ENCODE results near the gene INPP5A. TPM values are rescaled to one million over a fixed set of nuclear protein-coding genes. Genes with fewer than 3 reads are reported as not detected.
"Not testable (repeated sequence)": the region's sequence is repeated elsewhere in the genome, so short reads cannot be mapped to it uniquely, and the experiment has no call there.

The INPP5A gene
- polyA plus RNA-seq, 3 donors = 31.5 to 35.4 (median 33.1) TPM

DNA sequence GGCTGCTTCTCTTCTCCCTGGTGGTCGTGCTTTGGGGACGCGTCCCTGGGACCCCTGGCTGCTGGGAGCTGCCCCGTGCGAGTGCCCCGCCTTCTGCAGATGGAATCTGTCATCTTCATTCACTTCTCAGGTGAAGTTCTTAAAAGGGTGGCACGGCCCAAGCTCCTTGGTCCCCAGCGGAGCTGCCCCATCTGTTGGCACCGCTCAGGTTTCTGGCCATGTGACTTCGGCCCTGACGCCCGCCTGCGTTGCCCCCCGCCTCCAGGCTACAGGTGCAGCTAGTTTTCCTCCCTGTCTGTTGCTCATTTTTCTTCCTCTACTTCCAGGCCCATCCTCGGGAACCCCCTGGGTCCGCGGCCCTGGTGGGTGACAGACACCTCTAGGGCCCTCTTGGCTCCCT is 255.2 kb downstream of the INPP5A start:
- DNase-seq = no peak

DNA sequence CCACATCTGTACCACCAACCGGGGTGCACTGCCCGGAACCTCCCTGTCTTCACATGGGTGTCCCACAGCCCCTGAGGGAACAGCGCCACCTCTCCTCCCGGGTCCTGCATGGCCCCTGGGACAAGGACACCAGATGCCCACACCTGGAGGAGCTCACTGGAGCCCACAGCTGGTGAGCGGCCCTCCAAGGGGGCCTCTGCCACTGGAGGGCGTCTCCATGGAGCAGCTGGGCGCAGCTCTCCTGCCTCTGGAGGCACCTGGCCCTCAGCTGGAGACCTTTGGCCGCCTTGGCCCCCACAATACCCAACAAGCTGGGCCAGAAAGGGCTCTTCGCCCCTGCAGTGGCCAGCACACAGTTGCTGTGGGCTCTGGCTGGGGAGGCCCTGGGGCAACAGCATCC is 255.6 kb downstream of the INPP5A start:
- DNase-seq = no peak

DNA sequence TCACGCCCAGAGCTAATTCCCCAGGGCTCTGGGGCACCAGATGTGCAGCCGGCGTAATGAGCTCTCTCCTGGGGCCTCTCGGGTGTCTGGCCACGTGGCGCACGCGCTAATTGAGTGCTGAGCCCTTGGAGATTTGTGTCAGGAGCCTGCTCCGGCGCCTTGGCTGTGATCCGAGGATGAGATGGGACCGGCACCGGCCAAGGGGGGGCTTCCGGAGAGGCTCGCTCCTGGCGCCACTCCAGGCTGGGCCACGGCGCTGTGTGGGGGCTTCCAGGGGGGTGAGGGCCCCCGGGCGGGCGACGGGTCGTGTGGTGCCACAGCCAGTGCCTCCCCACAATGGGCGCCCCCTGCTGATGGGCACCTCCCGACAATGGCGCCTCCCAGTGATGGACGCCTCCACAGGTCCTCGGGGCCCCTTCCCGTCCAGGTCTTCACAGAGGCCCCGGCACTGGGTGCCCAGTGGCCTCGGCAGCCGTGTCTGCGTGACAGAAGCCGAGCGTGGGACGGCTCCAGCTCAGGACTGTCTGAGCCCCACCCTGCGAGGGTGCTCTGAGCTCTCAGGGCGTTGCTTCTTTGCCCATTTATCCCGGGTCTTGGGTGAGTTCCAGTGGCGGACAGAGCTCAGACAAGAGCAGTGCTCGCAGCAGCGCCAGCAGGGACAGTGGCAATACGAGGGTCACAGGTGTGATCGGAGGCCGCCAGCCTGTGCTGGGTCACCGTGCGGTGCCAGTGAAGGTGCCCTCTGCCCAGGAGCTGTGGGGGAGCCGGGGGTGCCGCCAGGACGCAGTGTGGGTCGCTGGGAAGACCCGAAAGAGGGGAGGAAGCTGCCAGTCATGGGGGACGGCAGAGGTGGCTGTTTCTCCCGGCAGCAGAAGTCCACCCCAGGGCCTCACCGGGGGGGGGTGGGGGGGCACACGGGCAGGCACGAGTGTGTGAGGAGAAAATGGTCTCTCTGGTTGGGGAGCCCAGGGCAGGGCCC is 256.6 kb downstream of the INPP5A start:
- no peak for DNase-seq

DNA sequence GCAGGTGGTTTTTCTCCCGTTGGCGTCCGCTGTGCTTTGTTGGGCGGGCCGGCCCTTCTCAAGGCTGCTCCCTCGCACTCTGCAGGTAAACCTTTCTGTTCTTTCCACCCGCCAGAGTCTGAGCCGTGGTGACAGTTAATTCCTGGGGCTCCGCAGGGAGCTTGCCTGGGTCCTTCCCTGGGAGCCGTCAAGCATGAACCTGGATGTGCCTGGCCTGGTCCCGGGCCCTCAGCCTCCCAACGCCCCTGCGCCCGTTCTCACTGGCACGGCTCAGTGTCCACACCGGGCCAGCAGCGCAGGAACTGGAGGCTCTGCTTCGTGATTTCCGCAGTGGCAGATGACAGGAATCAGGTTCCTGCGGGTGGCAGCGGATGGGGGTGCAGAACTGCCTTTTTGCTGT is 259.3 kb downstream of the INPP5A start:
- DNase-seq = no peak

DNA sequence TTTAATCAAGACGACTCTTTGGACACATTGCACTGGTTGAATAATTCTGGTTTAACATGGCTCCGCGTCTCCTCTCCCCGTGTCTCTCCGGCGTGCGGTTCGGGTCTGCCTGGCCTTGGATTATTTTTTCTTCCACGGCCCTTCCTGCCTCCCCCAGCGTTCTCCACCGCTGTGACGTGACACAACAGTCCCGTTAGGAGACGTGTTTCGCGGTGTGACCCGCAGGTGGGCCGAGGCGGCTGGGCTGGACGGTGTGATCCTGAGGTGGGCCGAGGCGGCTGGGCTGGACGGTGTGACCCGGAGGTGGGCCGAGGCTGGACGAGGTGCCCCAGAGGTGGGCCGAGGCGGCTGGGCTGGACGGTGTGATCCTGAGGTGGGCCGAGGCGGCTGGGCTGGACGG is 260.4 kb downstream of the INPP5A start:
- not testable (repeated sequence) for DNase-seq

DNA sequence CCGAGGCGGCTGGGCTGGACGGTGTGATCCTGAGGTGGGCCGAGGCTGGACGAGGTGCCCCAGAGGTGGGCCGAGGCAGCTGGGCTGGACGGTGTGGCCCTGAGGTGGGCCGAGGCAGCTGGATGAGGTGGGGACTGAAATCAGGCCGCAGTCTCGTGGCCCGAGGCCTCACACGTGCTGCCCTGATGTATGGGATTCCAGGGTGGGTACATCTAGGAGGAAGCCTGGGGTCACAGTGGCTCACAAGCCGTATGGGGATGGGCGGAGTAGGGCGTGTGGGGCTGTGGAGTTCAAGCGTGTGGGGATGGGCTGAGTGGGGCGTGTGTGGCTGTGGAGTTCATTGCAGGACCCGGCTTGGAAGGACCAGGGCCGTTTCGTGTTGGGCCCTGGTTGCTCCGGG is 260.8 kb downstream of the INPP5A start:
- DNase-seq = no peak

DNA sequence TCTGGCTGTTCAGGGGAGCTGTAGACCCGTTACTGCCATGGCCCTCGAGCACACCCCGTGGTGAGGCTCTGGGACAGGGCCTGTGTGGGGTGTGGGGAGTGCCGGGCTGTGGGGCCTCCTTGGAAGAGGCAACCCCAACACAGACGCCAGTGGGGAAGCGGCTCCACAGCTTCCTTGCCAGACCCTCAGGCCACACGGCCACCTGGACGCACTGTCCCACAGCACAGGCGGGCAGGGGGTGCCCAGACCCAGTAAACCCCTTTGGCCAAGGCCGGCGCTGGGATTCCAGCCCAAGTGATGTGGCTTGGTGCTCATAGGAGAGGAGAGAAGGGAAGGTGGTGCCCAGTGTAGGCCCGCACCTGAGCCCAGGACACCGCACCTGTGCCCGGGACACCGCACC is 261.3 kb downstream of the INPP5A start:
- no peak for DNase-seq

DNA sequence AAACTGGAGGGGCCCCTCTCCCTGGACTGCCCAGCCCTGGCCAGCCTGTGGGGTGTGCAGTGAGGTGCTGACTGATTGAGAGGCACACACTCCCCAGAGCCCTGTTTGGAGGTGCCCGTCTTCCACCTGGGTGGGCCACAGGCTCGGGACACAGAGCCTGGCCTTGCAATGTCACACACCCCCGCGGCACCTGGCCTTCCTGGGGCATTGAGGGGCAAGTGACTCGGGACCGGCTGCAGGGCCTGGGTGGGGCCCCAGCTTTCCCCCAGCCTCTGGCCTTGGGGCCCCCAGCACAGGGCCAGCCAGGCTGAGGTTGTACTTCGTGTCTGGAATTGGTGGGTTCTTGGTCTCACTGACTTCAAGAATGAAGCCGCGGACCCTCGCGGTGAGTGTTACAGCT is 262.3 kb downstream of the INPP5A start:
- DNase-seq = no peak

DNA sequence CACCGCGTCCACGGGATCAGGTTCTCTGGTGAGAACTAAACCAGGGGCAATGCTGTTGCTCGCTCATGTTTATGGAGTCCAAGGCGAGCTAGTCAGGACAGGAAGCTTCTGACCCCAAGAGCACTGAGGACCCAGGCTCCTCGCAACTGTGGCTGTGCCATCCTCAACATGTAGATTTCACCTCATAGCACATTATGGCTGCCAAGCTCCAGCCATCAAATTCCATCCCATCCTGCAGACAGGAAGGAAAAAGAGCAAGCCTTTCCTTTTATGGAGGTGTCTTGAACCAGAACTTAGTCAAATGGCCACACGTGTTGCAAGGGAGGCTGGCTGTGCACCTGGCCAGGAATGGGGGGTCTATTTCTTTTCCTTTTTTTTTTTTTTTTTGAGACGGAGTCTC is 264.5 kb downstream of the INPP5A start:
- no peak for DNase-seq

DNA sequence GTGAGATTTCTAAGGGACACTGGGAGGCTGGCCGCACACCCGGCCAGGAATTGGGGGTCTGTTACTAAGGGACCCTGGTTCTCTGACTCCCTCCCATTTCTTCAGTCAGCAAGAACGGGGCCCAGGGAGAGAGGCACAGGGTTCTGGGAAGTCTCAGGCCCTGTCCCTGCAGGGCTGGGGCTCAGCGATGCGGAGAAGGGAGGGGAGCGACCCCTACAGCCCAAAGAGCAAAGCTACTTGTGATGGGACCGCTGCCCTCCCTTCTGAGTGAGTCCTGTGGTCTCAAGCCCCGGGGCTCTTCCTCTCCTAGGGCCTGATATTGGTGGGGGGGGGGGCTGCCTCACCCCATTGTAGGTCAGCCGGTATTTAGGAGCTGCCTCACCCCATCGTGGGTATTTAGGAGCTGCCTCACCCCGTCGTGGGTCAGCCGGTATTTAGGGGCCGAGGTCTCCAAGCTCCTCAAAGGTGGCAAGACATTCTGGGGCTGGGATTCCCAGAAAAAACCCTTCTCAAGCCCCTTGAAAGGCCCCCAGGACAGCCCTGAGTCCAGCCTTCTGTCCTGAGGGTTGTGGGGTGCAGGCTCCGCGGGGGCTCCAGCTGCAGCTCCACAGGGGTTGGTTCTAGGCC is 265.2 kb downstream of the INPP5A start:
- no peak for DNase-seq

DNA sequence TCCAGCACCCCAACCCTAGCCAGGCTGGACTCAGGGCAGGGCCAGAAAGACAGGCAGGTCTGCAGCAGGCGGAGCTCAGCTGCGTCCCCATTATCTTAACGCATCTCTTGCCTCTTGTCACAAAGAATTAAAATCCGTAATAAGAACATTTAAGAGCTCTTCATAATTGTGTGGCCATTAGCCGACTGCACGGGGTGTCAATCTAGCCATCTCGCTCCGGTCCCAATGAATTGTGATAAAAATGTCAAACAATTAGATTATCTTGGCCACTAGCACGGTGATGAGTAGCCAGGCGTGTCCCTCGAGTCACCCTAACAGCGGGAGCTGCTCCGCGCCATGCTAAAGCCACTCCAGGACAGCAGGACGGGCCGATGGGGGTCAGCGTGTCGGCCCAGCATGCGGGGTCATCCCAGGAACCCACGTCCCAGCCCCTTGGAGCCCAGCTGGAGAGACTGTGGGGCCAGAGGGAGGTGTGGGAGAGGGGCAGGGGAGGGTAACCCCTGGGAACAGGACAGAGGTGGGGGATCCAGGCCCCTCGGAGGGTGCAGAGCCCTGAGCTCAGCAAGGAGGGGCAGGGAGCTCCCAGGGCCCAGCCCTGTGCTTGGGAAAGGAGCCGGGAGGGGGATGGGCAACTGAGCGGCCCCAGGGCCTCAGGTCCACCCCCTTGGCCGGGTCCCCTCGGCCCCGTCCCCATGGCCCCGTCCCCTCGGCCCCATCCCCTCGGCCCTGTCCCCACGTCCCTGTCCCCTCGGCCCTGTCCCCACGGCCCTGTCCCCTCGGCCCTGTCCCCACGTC is 266.0 kb downstream of the INPP5A start:
- no peak for DNase-seq

DNA sequence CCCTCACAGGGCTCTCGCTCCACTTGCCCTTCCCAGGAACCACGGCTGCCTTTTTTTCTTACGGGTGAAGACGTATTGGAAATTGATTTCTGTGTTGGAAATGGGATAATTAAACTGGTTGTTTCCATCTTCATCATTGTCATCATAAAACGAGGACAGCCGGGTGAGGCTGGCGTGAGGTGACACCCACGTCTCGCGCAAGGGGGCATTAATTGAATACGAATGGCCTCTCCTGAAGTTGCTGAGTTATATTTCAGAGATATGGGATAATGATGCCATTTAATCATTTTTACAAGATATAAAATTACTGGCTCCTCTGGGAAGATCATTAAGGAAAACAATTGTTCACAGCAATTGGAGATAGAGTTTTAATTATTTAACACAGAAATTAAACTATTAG is 266.7 kb downstream of the INPP5A start:
- no peak for DNase-seq

DNA sequence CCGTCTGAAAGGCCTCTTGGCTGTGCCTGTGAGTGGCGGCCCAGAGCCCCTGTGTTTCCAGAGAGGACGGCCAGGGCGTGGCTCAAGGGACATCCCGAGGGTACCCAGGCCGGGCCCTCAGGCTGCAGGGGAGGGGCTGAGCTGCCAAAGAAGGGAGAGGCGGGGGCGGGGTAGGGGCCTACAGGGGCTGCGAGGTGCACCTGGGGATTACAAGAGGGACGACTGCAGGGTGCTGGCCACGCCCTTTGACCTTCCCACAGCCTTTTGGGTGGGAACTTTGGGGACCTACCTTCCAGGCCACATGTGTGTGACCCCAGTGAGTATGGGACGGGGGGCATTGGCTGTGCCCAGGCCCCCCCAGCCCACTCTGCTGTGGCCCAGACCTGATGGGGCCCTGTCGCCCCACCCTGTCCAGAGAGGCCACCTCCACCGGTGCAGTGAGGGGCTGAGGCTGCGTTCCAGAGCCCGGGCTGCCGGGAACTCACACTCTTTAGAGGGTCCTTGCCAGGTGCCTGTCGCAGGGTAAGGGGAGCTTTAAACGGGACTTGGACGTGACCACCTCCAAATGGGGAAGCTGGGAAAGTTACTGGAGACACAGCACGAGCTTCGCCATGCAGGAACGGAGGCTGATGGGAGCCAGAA is 267.3 kb downstream of the INPP5A start:
- no peak for DNase-seq

DNA sequence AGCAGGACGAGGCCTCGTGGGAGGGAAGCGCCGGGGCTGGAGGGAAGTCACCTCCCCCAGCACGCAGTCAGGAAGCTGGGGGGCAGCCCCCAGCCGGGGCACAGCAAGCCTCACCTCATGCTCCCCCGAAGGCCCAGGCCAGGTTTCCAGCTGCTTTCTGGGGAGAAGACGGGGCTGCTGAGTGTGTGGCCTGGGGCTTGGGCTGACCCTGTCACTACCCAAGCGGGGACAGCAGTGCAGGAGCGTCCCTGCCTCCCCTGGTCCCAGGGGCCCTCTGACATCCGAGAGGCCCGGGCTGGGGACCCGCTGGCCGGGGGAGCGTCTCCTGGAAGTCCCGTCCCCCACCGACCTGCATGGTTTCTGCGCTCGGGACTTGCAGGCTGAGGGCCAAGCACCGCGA is 268.0 kb downstream of the INPP5A start:
- no peak for DNase-seq

DNA sequence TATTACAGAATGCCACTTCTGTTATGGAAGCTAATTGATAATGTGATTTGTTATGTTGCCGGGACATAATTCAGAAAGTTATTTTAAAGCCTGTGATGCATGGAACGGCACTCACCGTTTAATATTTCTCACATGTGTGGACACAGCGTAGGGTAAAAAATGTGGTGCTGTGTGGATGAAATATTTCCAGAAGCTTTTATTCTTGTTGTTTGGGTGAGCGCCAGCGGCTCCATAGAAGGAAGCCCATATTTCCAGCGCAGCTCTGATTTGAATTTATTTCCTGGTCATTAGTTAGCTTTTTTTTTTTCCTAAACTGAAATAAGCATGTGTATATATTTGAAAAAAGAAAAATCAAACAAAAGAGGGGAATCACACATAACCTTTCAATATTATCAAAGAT is 268.5 kb downstream of the INPP5A start:
- DNase-seq = no peak

DNA sequence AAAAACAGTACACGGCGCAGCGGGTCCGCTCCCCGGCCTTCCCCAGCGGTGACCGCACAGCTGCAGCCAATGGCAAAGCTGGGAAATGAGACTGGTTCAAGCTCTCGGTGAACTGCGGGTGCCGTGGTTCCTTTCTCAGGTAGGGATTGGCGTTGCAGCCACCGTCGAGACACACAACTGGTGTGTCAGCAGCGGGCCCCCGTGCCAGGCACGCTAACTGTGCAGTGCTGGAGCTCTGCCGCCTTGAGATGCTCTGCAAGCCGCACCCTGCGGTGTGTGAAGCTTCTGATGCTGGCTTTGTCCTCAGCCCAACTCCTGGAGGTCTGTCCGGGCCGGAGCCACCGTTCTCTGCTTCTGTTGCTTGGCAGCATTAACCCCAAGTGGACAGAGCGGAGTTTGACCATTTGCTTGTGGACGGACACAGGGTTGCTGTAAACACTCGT is 269.0 kb downstream of the INPP5A start:
- DNase-seq = no peak

DNA sequence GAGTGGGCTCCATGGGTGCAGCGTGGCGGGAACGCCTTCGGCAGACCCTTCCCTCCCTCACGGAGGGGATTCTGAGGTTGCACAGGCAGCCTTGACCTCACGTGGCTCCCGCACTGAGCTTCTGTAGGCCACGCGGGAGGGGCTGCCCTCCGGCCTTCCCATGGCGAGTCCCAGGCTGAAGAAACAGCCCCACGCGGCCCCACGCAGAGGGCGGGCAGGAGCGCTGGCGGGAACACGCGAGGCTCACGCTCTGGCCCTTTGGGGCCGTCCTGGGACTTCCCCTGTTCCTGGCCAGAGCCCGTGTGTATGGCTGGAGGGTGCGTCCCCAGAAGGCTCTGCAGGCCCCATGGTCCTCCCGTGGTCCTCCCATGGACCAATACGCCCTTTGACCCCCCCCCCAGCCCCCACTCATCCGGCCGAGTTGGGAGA is 270.0 kb downstream of the INPP5A start:
- DNase-seq = no peak

DNA sequence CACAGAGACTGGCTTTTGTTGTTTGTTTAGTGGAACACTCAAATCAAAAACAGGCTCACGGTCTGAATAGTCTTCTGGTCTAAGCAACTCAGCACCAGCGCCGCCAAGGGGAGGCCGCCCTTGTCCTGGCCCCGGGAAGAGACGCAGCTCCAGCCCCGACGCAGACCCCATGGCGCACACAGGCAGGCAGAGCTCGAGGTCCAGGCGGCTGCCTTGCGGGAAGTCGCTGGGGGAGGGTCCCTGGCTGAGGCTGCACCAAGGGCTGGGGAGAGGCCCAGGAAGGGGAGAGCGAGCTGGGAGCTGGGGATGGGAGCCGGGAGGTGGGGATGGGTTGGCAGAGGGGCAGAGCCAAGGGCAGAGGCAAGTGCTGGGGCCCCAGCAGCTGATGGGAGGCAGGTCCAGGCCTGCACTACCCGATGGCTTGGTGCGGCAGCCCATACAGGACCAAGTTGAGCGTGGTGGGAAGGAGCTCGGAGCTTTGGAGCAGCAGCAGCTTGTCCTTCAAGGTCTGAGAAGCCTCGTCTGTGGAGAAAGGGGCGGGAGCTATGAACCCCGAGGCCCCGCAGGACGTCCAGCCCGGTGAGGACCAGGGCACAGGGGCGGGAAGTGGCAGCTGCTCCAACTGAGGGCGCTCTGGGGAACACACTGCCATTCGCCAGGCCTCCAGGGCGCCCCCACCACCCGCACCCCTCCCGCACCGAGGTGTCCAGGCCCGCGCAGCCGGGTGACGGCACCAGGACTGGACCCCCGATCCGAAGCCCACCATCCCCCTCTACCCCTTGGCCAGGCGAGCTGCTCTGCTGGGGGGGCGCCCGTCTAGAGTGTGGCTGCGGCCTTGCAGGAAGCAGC is 271.0 kb downstream of the INPP5A start:
- DNase-seq = no peak

DNA sequence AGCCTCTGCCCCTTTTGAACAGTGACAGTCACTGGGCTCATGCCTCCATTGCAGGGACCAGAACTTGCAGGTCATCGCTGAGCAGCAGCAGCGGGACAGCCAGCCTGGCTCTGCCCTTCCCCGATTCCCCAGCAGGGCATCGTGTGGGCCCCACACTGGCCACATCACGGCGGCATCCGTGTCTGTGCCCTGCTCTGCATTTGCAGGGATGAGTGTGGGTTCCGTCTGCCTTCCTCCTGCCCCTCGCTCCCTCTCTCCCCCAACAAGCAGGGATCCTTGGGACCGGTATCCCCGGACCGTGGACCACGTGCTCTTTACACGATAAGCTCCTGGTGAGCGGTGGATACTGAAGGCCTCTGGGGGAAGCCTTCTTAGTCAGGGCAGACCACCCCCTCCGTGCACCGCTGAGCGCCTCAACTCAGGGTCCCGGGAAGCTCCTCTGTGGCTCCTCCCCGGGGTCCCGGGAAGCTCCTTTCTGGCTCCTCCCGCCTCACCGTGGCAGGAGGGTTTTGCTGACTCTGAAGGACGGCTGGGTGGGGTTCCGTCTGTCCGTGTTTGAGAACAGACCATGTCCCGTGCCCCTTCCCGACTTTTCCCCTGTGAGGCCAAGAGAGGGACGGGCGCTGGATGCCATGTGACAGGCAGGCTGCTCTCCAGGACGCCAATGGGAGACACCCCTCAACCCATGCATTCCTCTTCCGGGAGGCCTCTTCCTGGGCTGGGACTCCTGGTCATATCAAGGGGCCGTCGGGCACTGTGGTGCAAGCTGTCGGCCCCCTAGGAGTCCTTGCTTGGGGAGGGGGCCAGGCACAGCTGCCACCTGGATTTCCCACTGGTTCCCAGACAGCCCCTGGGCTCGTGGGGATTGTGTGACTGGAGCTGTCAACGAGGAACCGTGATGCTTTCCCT is 271.9 kb downstream of the INPP5A start:
- no peak for DNase-seq
